Measurements from ENCODE around the gene COMP.

COMP gene

DNA sequence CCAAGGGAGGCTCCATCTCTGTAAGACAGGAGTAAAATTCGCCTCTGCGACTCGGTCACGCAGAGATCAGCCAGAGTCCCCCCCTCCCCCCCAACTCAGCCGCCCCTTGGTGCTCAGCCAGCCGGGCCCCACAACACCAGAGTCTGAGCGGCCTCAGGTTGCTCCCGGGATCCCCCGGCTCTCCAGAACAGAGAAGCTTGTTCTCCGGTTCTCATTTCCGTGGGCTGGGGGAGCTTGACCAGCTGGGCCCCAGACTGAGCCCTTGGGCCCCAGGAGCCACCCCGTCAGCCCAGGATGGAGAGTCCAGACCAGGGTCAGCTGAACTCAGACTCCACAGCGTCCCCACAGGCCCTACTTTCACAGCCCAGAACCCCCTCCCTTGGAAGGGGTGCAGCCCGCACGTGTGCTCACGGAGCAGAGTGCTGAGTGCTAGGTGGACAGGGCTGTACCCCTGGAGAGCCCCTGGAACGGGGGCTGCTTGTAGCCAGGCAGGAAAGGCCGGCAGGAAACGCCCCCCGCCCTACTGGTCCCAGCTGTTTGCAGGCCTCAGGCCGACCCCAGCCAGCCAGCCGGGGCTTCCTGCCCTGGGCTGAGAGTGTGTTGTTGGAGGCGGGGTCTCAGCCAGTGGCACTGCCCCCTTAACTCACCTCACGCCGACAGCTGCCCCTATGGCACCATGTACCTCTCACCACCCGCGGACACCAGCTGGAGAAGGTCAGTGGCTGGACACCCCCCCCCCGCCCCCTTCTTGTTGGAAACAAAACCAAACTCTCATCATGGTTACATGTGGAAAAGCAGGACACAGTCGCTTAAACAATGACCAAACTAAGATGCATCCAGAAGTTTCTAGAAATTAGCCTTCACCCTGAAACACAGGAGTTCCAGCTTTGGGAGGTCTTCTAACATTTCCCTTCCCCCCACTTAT, 44.4 kb downstream of the COMP start:
- H4K20me1 ChIP-seq (ENCODE audit: low read depth, low read length) = no peaks in the 10 kb centered on the region
- TF ChIP-seq EZH2phosphoT487 (conservative IDR thresholded peaks at IDR 0.05; ENCODE audit: low read length) = no peak
- TF ChIP-seq, protein P1, sequence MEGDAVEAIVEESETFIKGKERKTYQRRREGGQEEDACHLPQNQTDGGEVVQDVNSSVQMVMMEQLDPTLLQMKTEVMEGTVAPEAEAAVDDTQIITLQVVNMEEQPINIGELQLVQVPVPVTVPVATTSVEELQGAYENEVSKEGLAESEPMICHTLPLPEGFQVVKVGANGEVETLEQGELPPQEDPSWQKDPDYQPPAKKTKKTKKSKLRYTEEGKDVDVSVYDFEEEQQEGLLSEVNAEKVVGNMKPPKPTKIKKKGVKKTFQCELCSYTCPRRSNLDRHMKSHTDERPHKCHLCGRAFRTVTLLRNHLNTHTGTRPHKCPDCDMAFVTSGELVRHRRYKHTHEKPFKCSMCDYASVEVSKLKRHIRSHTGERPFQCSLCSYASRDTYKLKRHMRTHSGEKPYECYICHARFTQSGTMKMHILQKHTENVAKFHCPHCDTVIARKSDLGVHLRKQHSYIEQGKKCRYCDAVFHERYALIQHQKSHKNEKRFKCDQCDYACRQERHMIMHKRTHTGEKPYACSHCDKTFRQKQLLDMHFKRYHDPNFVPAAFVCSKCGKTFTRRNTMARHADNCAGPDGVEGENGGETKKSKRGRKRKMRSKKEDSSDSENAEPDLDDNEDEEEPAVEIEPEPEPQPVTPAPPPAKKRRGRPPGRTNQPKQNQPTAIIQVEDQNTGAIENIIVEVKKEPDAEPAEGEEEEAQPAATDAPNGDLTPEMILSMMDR (IDR thresholded peaks at IDR 0.05; ENCODE audit: insufficient read depth, low read length, poor library complexity, severe bottlenecking) = no peak

DNA sequence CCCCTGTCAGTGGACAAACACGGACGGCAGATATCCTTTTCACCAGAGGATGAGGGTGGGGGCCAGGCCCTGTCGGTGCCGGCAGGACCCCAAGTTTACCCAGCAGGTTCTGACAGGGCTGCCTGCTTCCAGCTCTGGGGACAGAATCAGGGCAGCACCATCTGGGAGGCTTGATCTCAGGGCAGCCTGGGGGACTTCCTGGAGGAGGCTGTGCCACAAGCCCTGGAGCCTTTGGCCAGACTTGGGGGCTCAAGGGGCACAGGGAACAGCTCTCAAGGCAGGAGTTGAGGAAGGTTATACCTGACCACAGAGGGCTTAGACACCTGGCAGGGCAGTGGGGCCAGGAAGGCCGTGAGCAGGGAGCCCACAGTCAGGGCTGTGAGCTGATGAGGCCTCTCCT, 45.2 kb downstream of the COMP start:
- no peaks in the 10 kb centered on the region for H3K9me2 ChIP-seq (replicated peaks; ENCODE audit: insufficient read depth, low read length)
- H3K27me3 ChIP-seq (ENCODE audit: low read length) = no peaks in the 10 kb centered on the region
- H3K4me2 ChIP-seq (ENCODE audit: low read depth, low read length, poor library complexity, severe bottlenecking) = no peak overlapping the region
- H3K36me3 ChIP-seq (ENCODE audit: low read length) = no peaks in the 10 kb centered on the region
- H3K9me3 ChIP-seq (ENCODE audit: insufficient read depth, low read length) = no peaks in the 10 kb centered on the region
- H4K20me1 ChIP-seq (ENCODE audit: low read depth, low read length) = no peaks in the 10 kb centered on the region
- H3K79me2 ChIP-seq (ENCODE audit: insufficient read depth, low read length) = no peaks in the 10 kb centered on the region
- H2AFZ ChIP-seq (ENCODE audit: low read depth, low read length, severe bottlenecking) = no peak overlapping the region
- no peak overlapping the region for H3K27ac ChIP-seq (ENCODE audit: low read depth, low read length)
- no peak for TF ChIP-seq EZH2phosphoT487 (conservative IDR thresholded peaks at IDR 0.05; ENCODE audit: low read length)
- TF ChIP-seq, protein P1 (IDR thresholded peaks at IDR 0.05; ENCODE audit: insufficient read depth, low read length, poor library complexity, severe bottlenecking) = no peak
- no peak overlapping the region for H3K4me3 ChIP-seq (ENCODE audit: insufficient read depth, low read length, poor library complexity, severe bottlenecking)
- H3F3A ChIP-seq (ENCODE audit: insufficient read depth) = no peaks in the 10 kb centered on the region
- H3K9ac ChIP-seq (ENCODE audit: low read length) = no peak overlapping the region

More for the DNA sequence above, 44.4 kb downstream of the COMP start:
- Histone ChIP-seq H3K79me2 (ENCODE audit: insufficient read depth, low read length) (no peaks in the 10 kb centered on the region), H2AFZ (ENCODE audit: low read depth, low read length, severe bottlenecking) (no peak overlapping the region), H3K36me3 (ENCODE audit: low read length) (no peaks in the 10 kb centered on the region), H3K27me3 (ENCODE audit: low read length) (no peaks in the 10 kb centered on the region), H3K9ac (ENCODE audit: low read length) (no peak overlapping the region), H3K9me3 (ENCODE audit: insufficient read depth, low read length) (no peaks in the 10 kb centered on the region), H3K4me3 (ENCODE audit: insufficient read depth, low read length, poor library complexity, severe bottlenecking) (no peak overlapping the region), H3K27ac (ENCODE audit: low read depth, low read length) (no peak overlapping the region), H3K9me2 (replicated peaks; ENCODE audit: insufficient read depth, low read length) (no peaks in the 10 kb centered on the region), H3F3A (ENCODE audit: insufficient read depth) (no peaks in the 10 kb centered on the region), H3K4me2 (ENCODE audit: low read depth, low read length, poor library complexity, severe bottlenecking) (no peak overlapping the region)

DNA sequence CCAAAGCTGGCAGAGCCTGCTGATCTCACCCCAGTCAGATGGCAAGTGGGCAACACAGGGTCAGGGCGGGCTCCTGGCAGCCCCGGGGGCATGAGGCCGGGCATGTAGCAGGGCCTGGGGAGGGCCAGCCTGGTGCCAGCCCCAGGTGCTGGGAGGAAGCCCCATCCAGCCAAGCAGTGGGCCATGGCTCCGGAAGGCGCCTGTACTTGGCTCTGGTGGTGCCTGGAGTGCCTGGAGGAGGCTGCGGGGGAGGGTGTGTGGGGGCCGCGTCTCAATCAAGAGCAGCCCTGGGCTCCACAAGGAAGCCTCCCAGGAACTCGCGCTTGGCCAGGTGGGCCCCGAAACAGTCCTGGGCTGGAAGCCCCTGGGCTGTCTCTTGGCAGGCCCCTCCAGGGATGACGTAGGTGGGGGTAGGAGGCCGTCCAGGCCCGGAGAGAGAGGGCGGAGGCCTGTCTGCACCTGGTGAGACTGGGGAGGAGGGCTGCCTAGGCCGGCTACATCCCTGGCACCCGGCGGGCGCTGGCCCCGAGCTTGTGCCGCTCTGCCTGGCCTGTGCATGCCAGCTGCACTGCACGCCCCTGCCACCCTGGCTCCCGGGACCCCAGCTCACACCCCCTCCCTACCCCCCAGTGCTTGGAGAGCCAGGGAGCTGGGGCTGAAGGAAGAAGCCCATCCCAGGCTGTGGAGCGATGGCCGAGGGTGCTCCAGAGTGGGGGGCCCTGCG, 45.9 kb downstream of the COMP start:
- H3K36me3 ChIP-seq (ENCODE audit: low read length) = no peaks in the 10 kb centered on the region
- no peak overlapping the region for H3K4me2 ChIP-seq (ENCODE audit: low read depth, low read length, poor library complexity, severe bottlenecking)
- no peak overlapping the region for H3K9ac ChIP-seq (ENCODE audit: low read length)
- H3F3A ChIP-seq (ENCODE audit: insufficient read depth) = no peaks in the 10 kb centered on the region
- no peaks in the 10 kb centered on the region for H3K79me2 ChIP-seq (ENCODE audit: insufficient read depth, low read length)
- TF ChIP-seq, protein P1 (IDR thresholded peaks at IDR 0.05; ENCODE audit: insufficient read depth, low read length, poor library complexity, severe bottlenecking) = no peak
- no peak for TF ChIP-seq EZH2phosphoT487 (conservative IDR thresholded peaks at IDR 0.05; ENCODE audit: low read length)
- H3K9me3 ChIP-seq (ENCODE audit: insufficient read depth, low read length) = no peaks in the 10 kb centered on the region
- no peak overlapping the region for H3K27ac ChIP-seq (ENCODE audit: low read depth, low read length)
- H3K9me2 ChIP-seq (replicated peaks; ENCODE audit: insufficient read depth, low read length) = no peaks in the 10 kb centered on the region
- no peaks in the 10 kb centered on the region for H4K20me1 ChIP-seq (ENCODE audit: low read depth, low read length)
- no peaks in the 10 kb centered on the region for H3K27me3 ChIP-seq (ENCODE audit: low read length)
- H3K4me3 ChIP-seq (ENCODE audit: insufficient read depth, low read length, poor library complexity, severe bottlenecking) = no peak overlapping the region
- no peak overlapping the region for H2AFZ ChIP-seq (ENCODE audit: low read depth, low read length, severe bottlenecking)
